ENCODE measurements around the gene CLCN6.

GRCh38 chr1:11854519-11854918 lies 48.5 kb downstream of the CLCN6 start:
- TF ChIP-seq CTCF (IDR thresholded peaks at IDR 0.05) (no peak), POLR2A (IDR thresholded peaks at IDR 0.05) (no peak), EP300 (IDR thresholded peaks at IDR 0.05) (no peak), POLR2AphosphoS5 (IDR thresholded peaks at IDR 0.05) (no peak)
